Stomach (tissue), 9 donors: ENCODE data around the gene PRDX6. TPM values are rescaled to one million over a fixed set of nuclear protein-coding genes. Genes with fewer than 3 reads are reported as not detected.

ENCODE experiments used
- DNase-seq, 2 donors: peaks; one replicate each; pipeline versions ENCODE4 v3.0.0 to v3.0.0-alpha.2; 2013 to 2019
- H3K27ac ChIP-seq, 5 donors: fragments of 200-600 bp in 4 of 5; sonication (generic) in 4 of 5; one replicate each; pipeline ENCODE4 v1.5.1; 2013 to 2019; ENCODE audit warnings: mild to moderate bottlenecking in 1 of 5, moderate library complexity in 1 of 5
- H3K27me3 ChIP-seq, 3 donors: fragments of 200-600 bp; sonication (generic); one replicate each; pipeline ENCODE4 v1.5.1; 2017 to 2019; ENCODE audit warnings: mixed run types in 1 of 3
- H3K36me3 ChIP-seq, 4 donors: fragments of 200-600 bp; sonication (generic); 1 replicate in 3 of 4; 2 replicates in 1 of 4; pipeline ENCODE4 v1.5.1; 2016 to 2019
- H3K4me1 ChIP-seq, 4 donors: fragments of 200-600 bp; sonication (generic); one replicate each; pipeline ENCODE4 v1.5.1; 2016 to 2019
- H3K4me3 ChIP-seq, 4 donors: fragments of 200-600 bp; sonication (generic) in 3 of 4; one replicate each; pipeline ENCODE4 v1.5.1; 2016 to 2019; ENCODE audit warnings: mild to moderate bottlenecking in 1 of 4
- H3K9me3 ChIP-seq, 4 donors: fragments of 200-600 bp; sonication (generic); one replicate each; pipeline ENCODE4 v1.5.1; 2016 to 2019
- CTCF ChIP-seq, 7 experiments: fragments of 450-650 bp in 4 of 7; fragments of 200-600 bp in 3 of 7; sonication (generic) in 3 of 7; IDR thresholded peaks; one replicate each; pipeline ENCODE4 v1.5.1; 2016 to 2019; ENCODE audit warnings: antibody characterized with exemption in 7 of 7, control low read depth in 2 of 7, mild to moderate bottlenecking in 1 of 7
- EP300 ChIP-seq: sonication (generic); formaldehyde crosslinking; IDR thresholded peaks from one replicate; pipeline ENCODE4 v1.6.1; 2017; ENCODE audit warnings: antibody characterized with exemption
- POLR2A ChIP-seq, 4 donors: fragments of 450-650 bp; IDR thresholded peaks; one replicate each; pipeline ENCODE4 v1.6.1; 2016; ENCODE audit warnings: antibody characterized with exemption in 4 of 4, control low read depth in 2 of 4, mild to moderate bottlenecking in 1 of 4, moderate library complexity in 1 of 4
- POLR2AphosphoS5 ChIP-seq, 3 donors: sonication (generic); formaldehyde crosslinking; IDR thresholded peaks; one replicate each; pipeline ENCODE4 v1.6.1; 2016; ENCODE audit warnings: antibody characterized with exemption in 3 of 3
- WGBS, 5 donors: extraction: QIAGEN DNeasy Blood & Tissue Kit in 3 of 5; methylation state at CpG; one replicate each; pipeline versions ENCODE4 v1.1.5 to v1.1.7; 2013 to 2018; 5-methylcytosine and 5-hydroxymethylcytosine counted together
- intact Hi-C: fragments of 100-400 bp; cut with DNase I; formaldehyde crosslinking; loops from one replicate; pipeline ENCODE4 v1.15.1; 2023; ENCODE audit warnings: low total_unique reads
- polyA plus RNA-seq, 3 donors: library from polyadenylated mRNA; stranded (reverse); fragments of 200-250 nt; gene quantifications; one replicate each; pipeline ENCODE4 v1.2.3, GENCODE V29; 2013
- total RNA-seq, 5 donors: library from RNA; depleted of rRNA; stranded (reverse); fragments of >200 nt; gene quantifications; one replicate each; pipeline versions ENCODE4 v1.1.0 to v1.2.3, GENCODE V29; 2014 to 2016
- donor health status: healthy with polysubstance abuse.
- donor health status: Bipolar disorder and iron deficiency.
- donor health status: healthy.

Gene PRDX6
- total and polyA plus RNA-seq, 8 donors = 81.1 to 385 (median 172) TPM

GRCh38 chr1:173484276-173484675 lies 7.1 kb downstream of the PRDX6 start:
- intact Hi-C loops = no loop called here
- no peaks in the 10 kb centered on the region for H3K27me3 ChIP-seq
- 82 to 93% (median 92%) methylated on average over 2 of the region's 2 CpGs for WGBS, 5 donors
- H3K9me3 ChIP-seq = no peaks in the 10 kb centered on the region
- TF ChIP-seq EP300 (no peak), POLR2A (IDR thresholded peaks at IDR 0.05) (no peak), POLR2AphosphoS5 (IDR thresholded peaks at IDR 0.05) (no peak), CTCF (IDR thresholded peaks at IDR 0.05) (no peak)
- DNase-seq = no peak
- H3K36me3 ChIP-seq = peaks cover 77 to 94% (median 89%) of the 10 kb centered on the region in 4 donors
- H3K4me3 ChIP-seq = no peak overlapping the region
- H3K27ac ChIP-seq = no peak overlapping the region
- peaks cover 11 to 31% (median 16%) of the 10 kb centered on the region in 4 donors for H3K4me1 ChIP-seq

- no peak for DNase-seq
- H3K4me3 ChIP-seq = no peak overlapping the region
- intact Hi-C loops = no loop called here
- no peaks in the 10 kb centered on the region for H3K27me3 ChIP-seq
- no peak overlapping the region for H3K27ac ChIP-seq
- H3K36me3 ChIP-seq = peaks cover 78 to 100% (median 97%) of the 10 kb centered on the region in 4 donors
- WGBS, 5 donors = 90 to 96% (median 92%) methylated on average over 7 of the region's 7 CpGs
- no peaks in the 10 kb centered on the region for H3K9me3 ChIP-seq
- TF ChIP-seq POLR2AphosphoS5 (IDR thresholded peaks at IDR 0.05) (no peak), CTCF (IDR thresholded peaks at IDR 0.05) (no peak), POLR2A (IDR thresholded peaks at IDR 0.05) (no peak), EP300 (no peak)
- peaks cover under 1 to 20% (median 5%) of the 10 kb centered on the region in 4 donors for H3K4me1 ChIP-seq
These were observed 8.3 kb downstream of the PRDX6 start for GRCh38 chr1:173485401-173485800.

- Histone ChIP-seq H3K4me1 (no peaks in the 10 kb centered on the region), H3K4me3 (no peak overlapping the region), H3K27ac (no peak overlapping the region), H3K27me3 (no peaks in the 10 kb centered on the region), H3K9me3 (no peaks in the 10 kb centered on the region), H3K36me3 (peaks cover 57 to 86% (median 73%) of the 10 kb centered on the region in 4 donors)
- intact Hi-C loops = no loop called here
- TF ChIP-seq EP300 (no peak), POLR2AphosphoS5 (IDR thresholded peaks at IDR 0.05) (no peak), POLR2A (IDR thresholded peaks at IDR 0.05) (no peak)
- 77 to 93% (median 86%) methylated on average over 2 of the region's 2 CpGs for WGBS, 5 donors
- no peak for DNase-seq
These were observed 10.9 kb downstream of the PRDX6 start for GRCh38 chr1:173488001-173488400.

- peak in 1 of 2 donors; percentile 12 for DNase-seq
- WGBS, 5 donors = 87 to 96% (median 93%) methylated on average over 5 of the region's 5 CpGs
- Histone ChIP-seq H3K36me3 (peaks cover 47 to 75% (median 62%) of the 10 kb centered on the region in 4 donors), H3K27ac (no peak overlapping the region), H3K4me1 (no peaks in the 10 kb centered on the region), H3K9me3 (no peaks in the 10 kb centered on the region), H3K4me3 (no peak overlapping the region), H3K27me3 (no peaks in the 10 kb centered on the region)
- intact Hi-C loops = no loop called here
- TF ChIP-seq CTCF (IDR thresholded peaks at IDR 0.05) (no peak), POLR2AphosphoS5 (IDR thresholded peaks at IDR 0.05) (no peak), POLR2A (IDR thresholded peaks at IDR 0.05) (no peak), EP300 (no peak)
These were observed 12.0 kb downstream of the PRDX6 start for GRCh38 chr1:173489149-173489600.

- no peaks in the 10 kb centered on the region for H3K9me3 ChIP-seq
- H3K27ac ChIP-seq = no peak overlapping the region
- DNase-seq = no peak
- H3K4me1 ChIP-seq = no peaks in the 10 kb centered on the region
- no peaks in the 10 kb centered on the region for H3K27me3 ChIP-seq
- intact Hi-C loops = no loop called here
- WGBS, 5 donors = 90 to 98% (median 98%) methylated on average over 3 of the region's 3 CpGs
- H3K36me3 ChIP-seq = peaks cover 39 to 67% (median 54%) of the 10 kb centered on the region in 4 donors
- no peak overlapping the region for H3K4me3 ChIP-seq
- no peak for TF ChIP-seq POLR2A (IDR thresholded peaks at IDR 0.05)
- TF ChIP-seq EP300 = no peak
- no peak for TF ChIP-seq POLR2AphosphoS5 (IDR thresholded peaks at IDR 0.05)
- no peak for TF ChIP-seq CTCF (IDR thresholded peaks at IDR 0.05)
These were observed 12.8 kb downstream of the PRDX6 start for GRCh38 chr1:173489929-173490328.
